GM12864 (cell line): Measurements from ENCODE around the gene TNMD.
A peak's percentile ranks its signal among the peaks of the same experiment; 100 is the strongest.

ENCODE experiments used
- DNase-seq: peaks from one replicate; pipeline ENCODE4 v3.0.0-alpha.2; 2011; ENCODE audit warnings: low read depth
- H3K4me3 ChIP-seq: 2 replicates; pipeline ENCODE4 v1.5.1; 2011; ENCODE audit warnings: mild to moderate bottlenecking, low read depth, low read length, control low read depth
- TF ChIP-seq, protein P1 (sequence below): IDR thresholded peaks from 2 replicates; pipeline ENCODE4 v1.5.1; 2011; ENCODE audit warnings: low read depth, mild to moderate bottlenecking, moderate library complexity, low read length, control low read depth, inconsistent platforms; ENCODE audit errors: missing control alignments

The TNMD gene

GRCh38 chrX:100615005-100615404 is 30.3 kb downstream of the TNMD start:
- no peak for DNase-seq
- H3K4me3 ChIP-seq, result no peak overlapping the region
- TF ChIP-seq, protein P1, sequence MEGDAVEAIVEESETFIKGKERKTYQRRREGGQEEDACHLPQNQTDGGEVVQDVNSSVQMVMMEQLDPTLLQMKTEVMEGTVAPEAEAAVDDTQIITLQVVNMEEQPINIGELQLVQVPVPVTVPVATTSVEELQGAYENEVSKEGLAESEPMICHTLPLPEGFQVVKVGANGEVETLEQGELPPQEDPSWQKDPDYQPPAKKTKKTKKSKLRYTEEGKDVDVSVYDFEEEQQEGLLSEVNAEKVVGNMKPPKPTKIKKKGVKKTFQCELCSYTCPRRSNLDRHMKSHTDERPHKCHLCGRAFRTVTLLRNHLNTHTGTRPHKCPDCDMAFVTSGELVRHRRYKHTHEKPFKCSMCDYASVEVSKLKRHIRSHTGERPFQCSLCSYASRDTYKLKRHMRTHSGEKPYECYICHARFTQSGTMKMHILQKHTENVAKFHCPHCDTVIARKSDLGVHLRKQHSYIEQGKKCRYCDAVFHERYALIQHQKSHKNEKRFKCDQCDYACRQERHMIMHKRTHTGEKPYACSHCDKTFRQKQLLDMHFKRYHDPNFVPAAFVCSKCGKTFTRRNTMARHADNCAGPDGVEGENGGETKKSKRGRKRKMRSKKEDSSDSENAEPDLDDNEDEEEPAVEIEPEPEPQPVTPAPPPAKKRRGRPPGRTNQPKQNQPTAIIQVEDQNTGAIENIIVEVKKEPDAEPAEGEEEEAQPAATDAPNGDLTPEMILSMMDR, result peak; percentile 58

DNA sequence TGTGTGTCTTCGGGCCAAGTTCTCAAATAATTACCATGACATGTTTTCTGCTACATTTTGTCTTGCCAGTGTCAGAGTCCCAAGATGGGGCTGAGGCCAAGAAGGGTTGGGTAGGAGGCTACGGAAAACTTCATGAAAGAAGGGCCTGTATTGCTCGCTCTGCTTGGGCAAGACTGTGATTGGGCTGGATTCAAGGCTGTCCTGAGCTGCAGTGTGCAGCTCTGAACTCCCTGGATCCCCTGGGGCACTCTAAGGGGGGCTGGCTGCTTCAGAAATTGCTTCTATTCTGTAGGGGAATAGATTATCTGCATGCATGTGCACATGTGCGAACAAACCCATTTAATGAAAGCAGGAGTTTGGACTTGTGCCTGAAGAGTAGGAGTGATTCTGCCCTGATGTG is 38.3 kb downstream of the TNMD start:
- DNase-seq, result no peak
- H3K4me3 ChIP-seq, result no peak overlapping the region
- TF ChIP-seq, protein P1, result no peak

GRCh38 chrX:100625985-100626491 is 41.3 kb downstream of the TNMD start:
- peak; percentile 64 for DNase-seq
- TF ChIP-seq, protein P1, result no peak
- H3K4me3 ChIP-seq, result no peak overlapping the region

GRCh38 chrX:100635040-100635439 is 50.3 kb downstream of the TNMD start:
- TF ChIP-seq, protein P1, result no peak
- no peak overlapping the region for H3K4me3 ChIP-seq
- DNase-seq, result no peak

DNA sequence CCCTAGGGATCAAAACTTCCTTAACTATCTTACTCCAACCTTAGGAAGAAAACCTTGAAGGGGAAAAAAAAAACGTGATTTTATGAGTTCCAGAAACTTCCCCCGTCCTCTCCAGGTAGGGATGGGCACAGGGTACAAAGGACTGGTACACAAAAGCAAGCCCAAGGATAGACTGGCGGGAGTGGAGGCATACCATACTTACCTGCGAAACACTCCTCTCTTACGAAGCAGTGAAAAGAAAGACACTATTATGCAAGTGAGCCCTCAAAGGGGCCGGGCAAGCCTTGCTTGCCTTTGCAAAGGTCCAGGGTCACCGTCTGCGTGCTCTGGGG is 51.2 kb downstream of the TNMD start:
- DNase-seq, result no peak
- TF ChIP-seq, protein P1, result no peak
- no peak overlapping the region for H3K4me3 ChIP-seq

GRCh38 chrX:100636321-100636991 is 51.7 kb downstream of the TNMD start, which contains the start of gene TSPAN6:
Gene TSPAN6, minus strand, starts transcription at chrX:100636806. Its CDS starts 112 bp downstream, at chrX:100636694.
- TF ChIP-seq, protein P1, result peak; percentile 26
- DNase-seq, result no peak
- no peak within 1 kb of the TSS for H3K4me3 ChIP-seq

GRCh38 chrX:100642290-100642689 is 57.6 kb downstream of the TNMD start:
- TF ChIP-seq, protein P1, result no peak
- H3K4me3 ChIP-seq, result no peak overlapping the region
- no peak for DNase-seq
